HL-60 (cell line): ENCODE data around the gene SPTAN1.

Source experiments
- GABPA ChIP-seq: IDR thresholded peaks from 2 replicates; pipeline ENCODE4 v1.6.1; 2012; ENCODE audit warnings: low read depth
- POLR2AphosphoS5 ChIP-seq: IDR thresholded peaks from 2 replicates; pipeline ENCODE4 v1.6.1; 2012; ENCODE audit warnings: low read depth
- SPI1 ChIP-seq: IDR thresholded peaks from 2 replicates; pipeline ENCODE4 v1.6.1; 2012; ENCODE audit warnings: low read depth, mild to moderate bottlenecking, borderline replicate concordance
- TF ChIP-seq, protein P1 (sequence below): IDR thresholded peaks from 2 replicates; pipeline ENCODE4 v1.6.1; 2012; ENCODE audit warnings: low read depth; ENCODE audit not compliant: insufficient replicate concordance
- TF ChIP-seq, protein P2 (sequence below): IDR thresholded peaks from one replicate; pipeline ENCODE4 v1.5.1; 2011; ENCODE audit warnings: low read length, control low read depth, inconsistent platforms; ENCODE audit not compliant: insufficient read depth

DNA sequence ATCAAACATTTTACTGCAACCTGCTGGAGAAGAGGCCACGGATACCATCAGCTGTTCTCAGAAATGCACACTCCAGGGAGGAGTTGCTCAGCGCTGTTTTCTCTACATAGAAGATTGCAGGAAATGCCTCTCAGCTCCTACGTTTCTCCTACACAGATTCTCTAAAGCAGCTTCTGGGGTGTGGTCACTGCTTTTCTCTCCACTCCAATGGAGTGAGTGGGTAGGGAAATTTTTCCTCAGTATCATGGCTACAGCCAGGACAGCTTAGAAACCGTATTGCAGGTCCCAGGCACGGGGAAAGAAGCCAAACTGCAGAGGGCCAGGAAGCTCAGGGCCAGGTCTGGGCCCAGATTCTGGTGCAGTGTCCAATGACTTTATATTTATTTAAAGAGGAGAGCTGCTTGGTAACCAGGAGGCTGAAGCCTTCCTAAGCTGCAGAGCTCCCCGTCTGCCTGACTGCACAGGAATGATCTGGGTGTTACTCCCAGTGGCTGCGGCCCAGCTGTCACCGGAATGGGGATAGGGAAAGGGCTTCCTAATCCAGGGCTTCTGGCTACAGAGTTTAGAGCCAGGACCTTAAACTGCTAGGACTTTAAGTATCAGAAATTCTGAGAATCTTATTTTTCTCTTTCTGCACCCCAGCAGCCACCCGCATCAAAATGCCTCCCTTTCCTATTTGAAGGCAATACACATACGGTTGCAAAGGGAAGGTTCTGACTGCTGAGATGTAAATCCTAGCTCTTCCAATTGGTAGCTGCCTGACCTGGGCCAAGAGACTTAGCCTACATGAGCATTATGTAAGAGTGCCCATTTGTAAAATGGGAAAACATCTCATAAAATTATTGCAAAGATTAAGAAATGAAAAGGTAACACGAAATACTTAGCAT, 1.4 kb upstream of the SPTAN1 start:
- TF ChIP-seq, protein P1, sequence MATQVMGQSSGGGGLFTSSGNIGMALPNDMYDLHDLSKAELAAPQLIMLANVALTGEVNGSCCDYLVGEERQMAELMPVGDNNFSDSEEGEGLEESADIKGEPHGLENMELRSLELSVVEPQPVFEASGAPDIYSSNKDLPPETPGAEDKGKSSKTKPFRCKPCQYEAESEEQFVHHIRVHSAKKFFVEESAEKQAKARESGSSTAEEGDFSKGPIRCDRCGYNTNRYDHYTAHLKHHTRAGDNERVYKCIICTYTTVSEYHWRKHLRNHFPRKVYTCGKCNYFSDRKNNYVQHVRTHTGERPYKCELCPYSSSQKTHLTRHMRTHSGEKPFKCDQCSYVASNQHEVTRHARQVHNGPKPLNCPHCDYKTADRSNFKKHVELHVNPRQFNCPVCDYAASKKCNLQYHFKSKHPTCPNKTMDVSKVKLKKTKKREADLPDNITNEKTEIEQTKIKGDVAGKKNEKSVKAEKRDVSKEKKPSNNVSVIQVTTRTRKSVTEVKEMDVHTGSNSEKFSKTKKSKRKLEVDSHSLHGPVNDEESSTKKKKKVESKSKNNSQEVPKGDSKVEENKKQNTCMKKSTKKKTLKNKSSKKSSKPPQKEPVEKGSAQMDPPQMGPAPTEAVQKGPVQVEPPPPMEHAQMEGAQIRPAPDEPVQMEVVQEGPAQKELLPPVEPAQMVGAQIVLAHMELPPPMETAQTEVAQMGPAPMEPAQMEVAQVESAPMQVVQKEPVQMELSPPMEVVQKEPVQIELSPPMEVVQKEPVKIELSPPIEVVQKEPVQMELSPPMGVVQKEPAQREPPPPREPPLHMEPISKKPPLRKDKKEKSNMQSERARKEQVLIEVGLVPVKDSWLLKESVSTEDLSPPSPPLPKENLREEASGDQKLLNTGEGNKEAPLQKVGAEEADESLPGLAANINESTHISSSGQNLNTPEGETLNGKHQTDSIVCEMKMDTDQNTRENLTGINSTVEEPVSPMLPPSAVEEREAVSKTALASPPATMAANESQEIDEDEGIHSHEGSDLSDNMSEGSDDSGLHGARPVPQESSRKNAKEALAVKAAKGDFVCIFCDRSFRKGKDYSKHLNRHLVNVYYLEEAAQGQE: no peak
- TF ChIP-seq, protein P2, sequence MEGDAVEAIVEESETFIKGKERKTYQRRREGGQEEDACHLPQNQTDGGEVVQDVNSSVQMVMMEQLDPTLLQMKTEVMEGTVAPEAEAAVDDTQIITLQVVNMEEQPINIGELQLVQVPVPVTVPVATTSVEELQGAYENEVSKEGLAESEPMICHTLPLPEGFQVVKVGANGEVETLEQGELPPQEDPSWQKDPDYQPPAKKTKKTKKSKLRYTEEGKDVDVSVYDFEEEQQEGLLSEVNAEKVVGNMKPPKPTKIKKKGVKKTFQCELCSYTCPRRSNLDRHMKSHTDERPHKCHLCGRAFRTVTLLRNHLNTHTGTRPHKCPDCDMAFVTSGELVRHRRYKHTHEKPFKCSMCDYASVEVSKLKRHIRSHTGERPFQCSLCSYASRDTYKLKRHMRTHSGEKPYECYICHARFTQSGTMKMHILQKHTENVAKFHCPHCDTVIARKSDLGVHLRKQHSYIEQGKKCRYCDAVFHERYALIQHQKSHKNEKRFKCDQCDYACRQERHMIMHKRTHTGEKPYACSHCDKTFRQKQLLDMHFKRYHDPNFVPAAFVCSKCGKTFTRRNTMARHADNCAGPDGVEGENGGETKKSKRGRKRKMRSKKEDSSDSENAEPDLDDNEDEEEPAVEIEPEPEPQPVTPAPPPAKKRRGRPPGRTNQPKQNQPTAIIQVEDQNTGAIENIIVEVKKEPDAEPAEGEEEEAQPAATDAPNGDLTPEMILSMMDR: no peak
- no peak for TF ChIP-seq GABPA
- no peak for TF ChIP-seq POLR2AphosphoS5
- TF ChIP-seq SPI1: no peak
